Keratinocyte (primary cell): ENCODE results near the gene LRRC28. TPM values are rescaled to one million over a fixed set of nuclear protein-coding genes. Genes with fewer than 3 reads are reported as not detected.
A peak's percentile ranks its signal among the peaks of the same experiment; 100 is the strongest.

ENCODE experiments used
- DNase-seq: peaks from one replicate; pipeline ENCODE4 v3.0.0-alpha.2; 2011; ENCODE audit warnings: low read depth, missing footprints, low spot score
- FAIRE-seq: peaks from 2 replicates; lab custom pipeline; 2011; peaks lifted over from hg19 to GRCh38; lab: Jason Lieb, UNC
- H2AFZ ChIP-seq: 2 replicates; pipeline ENCODE4 v1.6.0; 2012; ENCODE audit warnings: low read length, control low read depth, inconsistent platforms; ENCODE audit not compliant: control insufficient read depth
- H3K27ac ChIP-seq: 2 replicates; pipeline ENCODE4 v1.5.1; 2011; ENCODE audit warnings: low read length; ENCODE audit not compliant: control insufficient read depth, insufficient read depth
- H3K27me3 ChIP-seq: 3 replicates; pipeline ENCODE4 v1.6.0; 2011; ENCODE audit warnings: low read length; ENCODE audit not compliant: control insufficient read depth, insufficient read depth; ENCODE audit errors: extremely low read depth
- H3K36me3 ChIP-seq, 2 experiments: 2 replicates in 1 of 2; 3 replicates in 1 of 2; pipeline ENCODE4 v1.5.1; 2011; ENCODE audit warnings: low read length in 2 of 2, mild to moderate bottlenecking in 1 of 2; ENCODE audit not compliant: control insufficient read depth in 2 of 2, insufficient read depth in 2 of 2; ENCODE audit errors: extremely low read depth in 1 of 2
- H3K4me1 ChIP-seq: 3 replicates; pipeline ENCODE4 v1.5.1; 2011; ENCODE audit warnings: low read length; ENCODE audit not compliant: control insufficient read depth, insufficient read depth; ENCODE audit errors: extremely low read depth
- H3K4me2 ChIP-seq: 3 replicates; pipeline ENCODE4 v1.6.0; 2011; ENCODE audit warnings: low read depth, low read length; ENCODE audit not compliant: control insufficient read depth, insufficient read depth; ENCODE audit errors: extremely low read depth
- H3K4me3 ChIP-seq, 3 experiments: fragments of 200-600 bp in 1 of 3; sonication (generic) in 1 of 3; 2 replicates in 2 of 3; 3 replicates in 1 of 3; pipeline ENCODE4 v1.5.1; 2011 to 2016; ENCODE audit warnings: low read length in 3 of 3, mild to moderate bottlenecking in 3 of 3, control low read depth in 2 of 3, inconsistent platforms in 1 of 3, low read depth in 1 of 3, mixed read lengths in 1 of 3, mixed run types in 1 of 3, moderate library complexity in 1 of 3; ENCODE audit not compliant: control insufficient read depth in 2 of 3, insufficient read depth in 2 of 3; ENCODE audit errors: extremely low read depth in 1 of 3
- H3K79me2 ChIP-seq: 2 replicates; pipeline ENCODE4 v1.6.0; 2012; ENCODE audit warnings: low read length; ENCODE audit not compliant: control insufficient read depth, insufficient read depth
- H3K9ac ChIP-seq: 3 replicates; pipeline ENCODE4 v1.6.0; 2011; ENCODE audit warnings: low read length; ENCODE audit not compliant: control insufficient read depth, insufficient read depth; ENCODE audit errors: extremely low read depth
- H3K9me1 ChIP-seq: 3 replicates; pipeline ENCODE4 v1.6.0; 2011; ENCODE audit warnings: low read length; ENCODE audit not compliant: control insufficient read depth, insufficient read depth; ENCODE audit errors: extremely low read depth
- H3K9me3 ChIP-seq: 2 replicates; pipeline ENCODE4 v1.5.1; 2012; ENCODE audit warnings: low read depth, low read length; ENCODE audit not compliant: control insufficient read depth
- H4K20me1 ChIP-seq: 3 replicates; pipeline ENCODE4 v1.6.0; 2011; ENCODE audit warnings: low read length; ENCODE audit not compliant: control insufficient read depth, insufficient read depth; ENCODE audit errors: extremely low read depth
- CTCF ChIP-seq, 3 experiments: IDR thresholded peaks in 1 of 3; conservative IDR thresholded peaks in 1 of 3; optimal IDR thresholded peaks in 1 of 3; 2 replicates in 2 of 3; 3 replicates in 1 of 3; pipeline versions ENCODE3 to v1.5.1; 2011; ENCODE audit warnings: low read length in 3 of 3, mild to moderate bottlenecking in 3 of 3, moderate library complexity in 2 of 3, control low read depth in 1 of 3, inconsistent platforms in 1 of 3; ENCODE audit not compliant: insufficient read depth in 2 of 3; ENCODE audit errors: extremely low read depth in 1 of 3
- EZH2 ChIP-seq: IDR thresholded peaks from one replicate; pipeline ENCODE4 v1.6.1; 2012; ENCODE audit warnings: inconsistent platforms, mild to moderate bottlenecking, low read length, moderate library complexity
- dilution Hi-C: fragments of 300-500 bp; cut with MboI; formaldehyde crosslinking; loops from one replicate; pipeline ENCODE4 v1.7.0; 2020; ENCODE audit warnings: low sequenced_read_pairs; ENCODE audit not compliant: extremely low pct_ligation_motif_present
- polyA plus RNA-seq, 5 experiments: library from polyadenylated mRNA; depleted of rRNA in 3 of 5; stranded (reverse) in 3 of 5; stranded (forward) in 1 of 5; unstranded in 1 of 5; fragments of >200 nt; gene quantifications; 1 replicate in 1 of 5; 2 replicates in 3 of 5; 3 replicates in 1 of 5; pipeline versions ENCODE4 v1.2.1 to v1.2.3, GENCODE V29; 2011 to 2012; ENCODE audit warnings: missing spikeins in 2 of 5, low read depth in 1 of 5, low replicate concordance in 1 of 5

Gene LRRC28
- polyA plus RNA-seq, 1 donor (not counting 4 experiments of a cell fraction or from before 2014, with no cell fraction given): 25.1 TPM

- Histone ChIP-seq H3K4me1 (peaks cover 12% of the 10 kb centered on the region), H3K9ac (no peak overlapping the region), H2AFZ (no peak overlapping the region), H3K4me3 (peak overlapping the region in 2 of 3 experiments; percentile 86 to 93), H3K79me2 (peaks cover 12% of the 10 kb centered on the region), H3K27me3 (no peaks in the 10 kb centered on the region), H3K4me2 (peak overlapping the region; percentile 68), H3K9me3 (no peaks in the 10 kb centered on the region), H3K36me3 (no peaks in the 10 kb centered on the region), H3K9me1 (no peaks in the 10 kb centered on the region), H4K20me1 (no peaks in the 10 kb centered on the region), H3K27ac (no peak overlapping the region)
- DNase-seq (no peak), FAIRE-seq (peak; percentile 71)
- TF ChIP-seq EZH2: no peak
- no peak for TF ChIP-seq CTCF (optimal IDR thresholded peaks at IDR 0.05 in 1 of 3, IDR thresholded peaks at IDR 0.05 in 1 of 3, conservative IDR thresholded peaks at IDR 0.05 in 1 of 3; ENCODE audit: extremely low read depth in 1 of 3, insufficient read depth in 2 of 3, low read length in 3 of 3)
- dilution Hi-C loops: no loop called here
Observed at GRCh38 chr15:99252326-99252725, 1.0 kb downstream of the LRRC28 start.

DNA sequence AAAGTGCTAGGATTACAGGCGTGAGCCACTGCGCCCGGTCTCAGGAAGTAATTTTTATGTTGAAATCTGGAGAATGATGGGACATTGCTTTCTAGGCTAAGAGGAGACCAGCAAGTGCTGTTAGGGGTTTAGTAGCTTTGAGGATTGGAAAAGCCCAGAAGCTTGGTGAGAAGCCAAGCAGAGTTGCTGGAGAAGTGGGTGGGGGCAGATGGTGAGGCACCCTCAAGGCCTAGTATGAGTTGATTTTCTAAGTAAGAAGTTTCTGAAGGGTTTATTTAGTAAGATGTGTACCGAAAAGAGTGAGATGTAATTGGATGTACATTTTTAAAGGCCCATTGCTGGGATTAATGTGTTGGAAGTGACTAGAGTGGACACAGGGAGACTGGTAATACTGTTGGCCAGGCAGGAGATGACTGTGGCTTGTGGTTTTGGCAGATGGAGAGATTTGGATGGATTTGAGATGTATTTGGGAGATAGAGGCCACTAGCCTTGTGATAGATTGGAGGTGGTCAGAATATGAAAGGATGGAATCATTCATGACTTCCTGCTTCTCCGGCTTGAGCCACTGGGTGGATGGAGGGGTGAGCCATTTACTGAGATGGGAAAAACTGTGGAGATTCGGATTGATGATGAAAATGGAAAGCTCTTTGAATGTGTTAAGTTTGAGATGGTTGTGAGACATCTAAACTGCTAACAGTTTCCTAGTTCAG is 2.3 kb downstream of the LRRC28 start:
- FAIRE-seq: no peak
- TF ChIP-seq CTCF (optimal IDR thresholded peaks at IDR 0.05 in 1 of 3, IDR thresholded peaks at IDR 0.05 in 1 of 3, conservative IDR thresholded peaks at IDR 0.05 in 1 of 3; ENCODE audit: extremely low read depth in 1 of 3, insufficient read depth in 2 of 3, low read length in 3 of 3) (no peak), EZH2 (no peak)
- dilution Hi-C loops: no loop called here

More for the DNA sequence above, 2.3 kb downstream of the LRRC28 start:
- no peak for DNase-seq
- peaks cover 6% of the 10 kb centered on the region for H3K4me1 ChIP-seq
- no peak overlapping the region for H3K4me3 ChIP-seq
- H4K20me1 ChIP-seq: no peaks in the 10 kb centered on the region
- no peak overlapping the region for H2AFZ ChIP-seq
- no peak overlapping the region for H3K27ac ChIP-seq
- H3K79me2 ChIP-seq: peaks cover 2% of the 10 kb centered on the region
- H3K4me2 ChIP-seq: no peak overlapping the region
- no peaks in the 10 kb centered on the region for H3K9me1 ChIP-seq
- H3K36me3 ChIP-seq: no peaks in the 10 kb centered on the region
- H3K9ac ChIP-seq: no peak overlapping the region
- no peaks in the 10 kb centered on the region for H3K9me3 ChIP-seq
- no peaks in the 10 kb centered on the region for H3K27me3 ChIP-seq
